IPS-18a (cell line): ENCODE data around the gene CDCP1.

Experiments used
- H3K27ac ChIP-seq: one replicate; pipeline ENCODE4 v1.5.1; 2013; ENCODE audit warnings: low read length
- H3K27me3 ChIP-seq: one replicate; pipeline ENCODE4 v1.6.1; 2013; ENCODE audit warnings: mild to moderate bottlenecking, low read length; ENCODE audit not compliant: control insufficient read depth, insufficient read depth
- H3K36me3 ChIP-seq: one replicate; pipeline ENCODE4 v1.6.1; 2013; ENCODE audit warnings: low read depth, low read length; ENCODE audit not compliant: control insufficient read depth
- H3K4me1 ChIP-seq: one replicate; pipeline ENCODE4 v1.6.1; 2013; ENCODE audit warnings: low read depth, low read length; ENCODE audit not compliant: control insufficient read depth
- H3K4me3 ChIP-seq: one replicate; pipeline ENCODE4 v1.5.1; 2013; ENCODE audit warnings: low read length
- H3K9ac ChIP-seq: one replicate; pipeline ENCODE4 v1.6.1; 2013; ENCODE audit warnings: mild to moderate bottlenecking, low read length, moderate library complexity
- H3K9me3 ChIP-seq: one replicate; pipeline ENCODE4 v1.6.1; 2013; ENCODE audit warnings: low read depth, low read length; ENCODE audit not compliant: control insufficient read depth

CDCP1 gene

GRCh38 chr3:45120359-45121158 lies 25.6 kb downstream of the CDCP1 start:
- no peaks in the 10 kb centered on the region for H3K27me3 ChIP-seq
- H3K4me3 ChIP-seq: no peak overlapping the region
- H3K36me3 ChIP-seq: no peaks in the 10 kb centered on the region
- no peaks in the 10 kb centered on the region for H3K4me1 ChIP-seq
- H3K9ac ChIP-seq: no peak overlapping the region
- H3K27ac ChIP-seq: no peak overlapping the region
- no peaks in the 10 kb centered on the region for H3K9me3 ChIP-seq

GRCh38 chr3:45119824-45120358 lies 26.3 kb downstream of the CDCP1 start:
- Histone ChIP-seq H3K9me3 (no peaks in the 10 kb centered on the region), H3K27ac (no peak overlapping the region), H3K9ac (no peak overlapping the region), H3K4me1 (no peaks in the 10 kb centered on the region), H3K27me3 (no peaks in the 10 kb centered on the region), H3K36me3 (no peaks in the 10 kb centered on the region), H3K4me3 (no peak overlapping the region)

- no peaks in the 10 kb centered on the region for H3K4me1 ChIP-seq
- no peak overlapping the region for H3K9ac ChIP-seq
- no peaks in the 10 kb centered on the region for H3K36me3 ChIP-seq
- no peak overlapping the region for H3K4me3 ChIP-seq
- no peaks in the 10 kb centered on the region for H3K9me3 ChIP-seq
- H3K27ac ChIP-seq: no peak overlapping the region
- H3K27me3 ChIP-seq: no peaks in the 10 kb centered on the region
These were observed 26.8 kb downstream of the CDCP1 start for GRCh38 chr3:45119376-45119775.

- Histone ChIP-seq H3K4me3 (no peak overlapping the region), H3K4me1 (no peaks in the 10 kb centered on the region), H3K27ac (no peak overlapping the region), H3K27me3 (no peaks in the 10 kb centered on the region), H3K9me3 (no peaks in the 10 kb centered on the region), H3K36me3 (no peaks in the 10 kb centered on the region), H3K9ac (no peak overlapping the region)
These were observed 27.5 kb downstream of the CDCP1 start for GRCh38 chr3:45118615-45119071.

GRCh38 chr3:45116350-45116749 lies 29.8 kb downstream of the CDCP1 start:
- H3K27ac ChIP-seq: no peak overlapping the region
- H3K9me3 ChIP-seq: no peaks in the 10 kb centered on the region
- no peaks in the 10 kb centered on the region for H3K36me3 ChIP-seq
- no peaks in the 10 kb centered on the region for H3K27me3 ChIP-seq
- no peak overlapping the region for H3K9ac ChIP-seq
- H3K4me3 ChIP-seq: no peak overlapping the region
- H3K4me1 ChIP-seq: no peaks in the 10 kb centered on the region

GRCh38 chr3:45113625-45114050 lies 32.5 kb downstream of the CDCP1 start:
- Histone ChIP-seq H3K4me3 (no peak overlapping the region), H3K27me3 (no peaks in the 10 kb centered on the region), H3K9me3 (no peaks in the 10 kb centered on the region), H3K36me3 (peaks cover 5% of the 10 kb centered on the region), H3K27ac (no peak overlapping the region), H3K9ac (no peak overlapping the region), H3K4me1 (no peaks in the 10 kb centered on the region)

GRCh38 chr3:45112939-45113338 lies 33.2 kb downstream of the CDCP1 start:
- Histone ChIP-seq H3K27me3 (no peaks in the 10 kb centered on the region), H3K4me1 (no peaks in the 10 kb centered on the region), H3K9me3 (no peaks in the 10 kb centered on the region), H3K4me3 (no peak overlapping the region), H3K27ac (no peak overlapping the region), H3K36me3 (peaks cover 5% of the 10 kb centered on the region), H3K9ac (no peak overlapping the region)

- no peak overlapping the region for H3K4me3 ChIP-seq
- H3K27ac ChIP-seq: no peak overlapping the region
- no peaks in the 10 kb centered on the region for H3K27me3 ChIP-seq
- no peaks in the 10 kb centered on the region for H3K9me3 ChIP-seq
- H3K9ac ChIP-seq: no peak overlapping the region
- H3K4me1 ChIP-seq: no peaks in the 10 kb centered on the region
- H3K36me3 ChIP-seq: peaks cover 5% of the 10 kb centered on the region
These were observed 35.7 kb downstream of the CDCP1 start for GRCh38 chr3:45110509-45110833.

GRCh38 chr3:45109771-45110508 lies 36.2 kb downstream of the CDCP1 start:
- H3K9ac ChIP-seq: no peak overlapping the region
- peaks cover 5% of the 10 kb centered on the region for H3K36me3 ChIP-seq
- H3K27ac ChIP-seq: no peak overlapping the region

GRCh38 chr3:45106874-45107273 lies 39.3 kb downstream of the CDCP1 start:
- Histone ChIP-seq H3K27me3 (no peaks in the 10 kb centered on the region), H3K9ac (no peak overlapping the region), H3K36me3 (peaks cover 5% of the 10 kb centered on the region), H3K27ac (no peak overlapping the region), H3K9me3 (no peaks in the 10 kb centered on the region), H3K4me1 (no peaks in the 10 kb centered on the region), H3K4me3 (no peak overlapping the region)

More at GRCh38 chr3:45109771-45110508, 36.2 kb downstream of the CDCP1 start:
- Histone ChIP-seq H3K9me3 (no peaks in the 10 kb centered on the region), H3K27me3 (no peaks in the 10 kb centered on the region), H3K4me1 (no peaks in the 10 kb centered on the region), H3K4me3 (no peak overlapping the region)

- no peaks in the 10 kb centered on the region for H3K9me3 ChIP-seq
- H3K27ac ChIP-seq: no peak overlapping the region
- H3K4me3 ChIP-seq: no peak overlapping the region
- H3K4me1 ChIP-seq: no peaks in the 10 kb centered on the region
- no peaks in the 10 kb centered on the region for H3K27me3 ChIP-seq
- peaks cover 5% of the 10 kb centered on the region for H3K36me3 ChIP-seq
- H3K9ac ChIP-seq: no peak overlapping the region
These were observed 40.1 kb downstream of the CDCP1 start for GRCh38 chr3:45105855-45106671.
